Fibroblast of the aortic adventitia (primary cell): ENCODE measurements around the gene SPRR4. TPM values are rescaled to one million over a fixed set of nuclear protein-coding genes. Genes with fewer than 3 reads are reported as not detected.

Experiments
- DNase-seq: peaks from one replicate; pipeline ENCODE4 v3.0.0-alpha.2; 2010; ENCODE audit warnings: low read depth
- H3K4me3 ChIP-seq: 2 replicates; pipeline ENCODE4 v1.5.1; 2011; ENCODE audit warnings: low read depth, mild to moderate bottlenecking, control low read depth, low read length, moderate library complexity
- total RNA-seq: library from RNA; depleted of rRNA; stranded (reverse); fragments of >200 nt; gene quantifications from 2 replicates; pipeline ENCODE4 v1.2.3, GENCODE V29; 2012; ENCODE audit warnings: low replicate concordance
- TF ChIP-seq, protein P1 (sequence below): IDR thresholded peaks from 2 replicates; pipeline ENCODE4 v1.5.1; 2011; ENCODE audit warnings: mild to moderate bottlenecking, low read length, control low read depth, inconsistent platforms; ENCODE audit not compliant: insufficient read depth

Gene SPRR4
- total RNA-seq, 1 donor: not detected

DNA sequence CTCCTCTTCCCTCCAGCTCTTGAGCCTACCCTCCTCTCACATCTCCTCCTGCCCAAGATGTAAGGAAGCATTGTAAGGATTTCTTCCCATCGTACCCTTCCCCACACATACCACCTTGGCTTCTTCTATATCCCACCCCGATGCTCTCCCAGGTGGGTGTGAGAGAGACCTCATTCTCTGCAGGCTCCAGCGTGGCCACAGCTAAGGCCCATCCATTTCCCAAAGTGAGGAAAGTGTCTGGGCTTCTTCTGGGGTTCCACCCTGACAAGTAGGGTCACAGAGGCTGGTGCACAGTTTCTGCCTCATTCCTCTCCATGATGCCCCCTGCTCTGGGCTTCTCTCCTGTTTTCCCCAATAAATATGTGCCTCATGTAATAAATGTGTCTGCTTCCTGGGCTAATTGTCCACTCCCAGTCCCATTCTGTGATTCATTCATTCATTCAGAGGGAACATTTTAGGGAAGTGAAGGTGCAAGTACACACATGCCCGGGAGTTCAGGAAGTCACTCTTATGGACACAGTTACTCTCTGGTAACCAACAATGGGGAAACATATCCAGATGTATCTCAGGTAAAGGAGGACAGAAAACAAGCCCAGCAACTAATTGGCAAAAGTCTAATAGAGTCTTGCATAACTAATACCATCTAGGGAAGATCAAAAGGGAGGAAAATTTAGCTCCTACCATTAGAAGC lies 1.9 kb downstream of the SPRR4 start:
- TF ChIP-seq, protein P1, sequence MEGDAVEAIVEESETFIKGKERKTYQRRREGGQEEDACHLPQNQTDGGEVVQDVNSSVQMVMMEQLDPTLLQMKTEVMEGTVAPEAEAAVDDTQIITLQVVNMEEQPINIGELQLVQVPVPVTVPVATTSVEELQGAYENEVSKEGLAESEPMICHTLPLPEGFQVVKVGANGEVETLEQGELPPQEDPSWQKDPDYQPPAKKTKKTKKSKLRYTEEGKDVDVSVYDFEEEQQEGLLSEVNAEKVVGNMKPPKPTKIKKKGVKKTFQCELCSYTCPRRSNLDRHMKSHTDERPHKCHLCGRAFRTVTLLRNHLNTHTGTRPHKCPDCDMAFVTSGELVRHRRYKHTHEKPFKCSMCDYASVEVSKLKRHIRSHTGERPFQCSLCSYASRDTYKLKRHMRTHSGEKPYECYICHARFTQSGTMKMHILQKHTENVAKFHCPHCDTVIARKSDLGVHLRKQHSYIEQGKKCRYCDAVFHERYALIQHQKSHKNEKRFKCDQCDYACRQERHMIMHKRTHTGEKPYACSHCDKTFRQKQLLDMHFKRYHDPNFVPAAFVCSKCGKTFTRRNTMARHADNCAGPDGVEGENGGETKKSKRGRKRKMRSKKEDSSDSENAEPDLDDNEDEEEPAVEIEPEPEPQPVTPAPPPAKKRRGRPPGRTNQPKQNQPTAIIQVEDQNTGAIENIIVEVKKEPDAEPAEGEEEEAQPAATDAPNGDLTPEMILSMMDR: no peak
- DNase-seq: no peak
- H3K4me3 ChIP-seq: no peak overlapping the region

DNA sequence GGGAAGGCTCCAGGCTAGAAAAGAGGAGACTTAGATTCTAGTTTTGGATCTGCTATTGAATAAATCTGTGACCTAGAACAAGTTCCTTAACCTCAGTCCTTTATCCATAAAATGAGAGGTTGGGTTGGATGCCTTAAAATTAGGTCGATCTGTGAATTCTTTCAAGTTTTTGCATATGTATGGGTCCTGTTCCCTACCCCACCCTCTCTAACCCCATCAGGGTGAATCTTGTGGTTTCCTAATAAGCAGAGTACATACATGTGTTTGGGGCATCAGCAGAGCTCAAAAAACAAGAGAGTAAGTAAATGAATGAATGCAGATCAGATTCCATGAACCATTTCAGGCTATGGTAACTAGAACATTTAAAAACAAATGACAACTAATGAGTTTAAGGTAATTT lies 6.2 kb downstream of the SPRR4 start:
- H3K4me3 ChIP-seq: no peak overlapping the region
- TF ChIP-seq, protein P1: no peak
- no peak for DNase-seq

DNA sequence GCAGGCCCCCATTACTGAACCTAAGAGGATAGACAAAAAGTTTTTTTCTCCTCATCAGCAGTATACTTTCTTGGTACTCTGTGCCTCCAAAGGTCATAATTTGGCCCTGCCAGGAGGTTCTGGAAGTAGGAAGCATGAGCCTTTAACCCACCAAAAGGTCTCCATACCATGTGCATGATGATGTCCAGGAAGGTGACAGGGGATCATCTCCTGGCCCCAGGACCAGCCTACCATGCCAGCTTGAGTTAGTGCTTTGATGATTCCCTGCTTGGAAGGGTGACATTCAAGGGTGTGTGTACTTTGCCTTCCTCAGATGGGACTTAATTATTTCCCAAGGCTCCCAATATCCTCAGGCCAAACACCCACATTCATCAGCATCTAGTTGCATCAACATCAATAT lies 7.2 kb downstream of the SPRR4 start:
- no peak for DNase-seq
- H3K4me3 ChIP-seq: no peak overlapping the region
- TF ChIP-seq, protein P1: no peak

DNA sequence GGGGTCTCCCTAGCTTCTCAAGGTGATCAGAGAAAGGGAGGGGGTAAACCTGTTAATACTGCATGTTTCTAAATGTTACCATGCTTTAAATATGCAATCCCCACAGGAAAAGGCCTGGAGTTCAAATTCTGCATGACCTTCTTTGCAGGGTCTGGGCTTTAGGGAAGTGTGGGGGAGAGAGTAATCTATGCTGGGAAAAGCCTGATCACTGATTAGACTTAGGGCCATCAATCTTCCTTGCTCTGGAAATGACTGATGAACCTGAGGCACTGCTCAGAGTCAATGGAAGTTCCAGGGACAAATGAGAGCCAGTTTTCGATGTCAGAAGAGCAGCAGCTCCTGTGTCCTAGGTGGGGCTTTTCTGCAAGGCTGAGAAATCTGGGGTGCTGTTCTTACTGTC lies 10.2 kb downstream of the SPRR4 start:
- no peak overlapping the region for H3K4me3 ChIP-seq
- DNase-seq: no peak
- TF ChIP-seq, protein P1: no peak

DNA sequence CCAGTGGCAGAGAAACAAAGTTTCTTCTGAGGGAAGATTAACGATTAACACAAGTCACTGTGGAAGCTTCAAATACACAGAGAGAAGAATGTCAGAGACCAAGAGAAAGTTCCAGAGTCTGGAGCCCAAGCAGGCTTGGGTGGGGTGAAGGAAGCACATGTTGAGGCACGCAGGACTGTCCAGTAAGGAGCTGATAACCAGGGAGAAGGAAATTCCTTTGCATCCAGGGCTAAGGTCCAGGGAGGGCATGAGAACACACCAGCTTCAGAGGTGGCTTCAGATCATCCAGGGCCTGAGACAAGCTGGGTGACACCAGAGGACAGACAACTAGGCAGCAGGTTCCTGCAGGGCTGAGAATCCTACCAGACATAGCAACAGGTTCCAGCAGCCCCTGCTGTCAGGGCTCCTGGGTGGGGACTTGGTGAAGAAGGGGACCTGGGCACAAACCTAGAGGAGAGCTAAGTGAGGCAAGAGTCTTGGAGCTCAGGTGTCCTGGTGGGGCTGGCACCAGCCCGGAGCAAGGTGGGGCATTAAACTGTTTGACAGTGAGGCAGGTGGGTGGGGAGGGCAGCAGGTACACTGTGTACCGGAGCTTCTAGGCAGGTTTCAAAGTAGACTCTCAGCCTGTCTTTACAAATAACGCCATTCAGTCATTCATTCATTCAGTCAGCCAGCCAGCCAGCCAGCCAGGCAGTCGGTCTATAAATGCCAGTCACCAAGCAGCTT lies 10.9 kb downstream of the SPRR4 start:
- H3K4me3 ChIP-seq: no peak overlapping the region
- DNase-seq: no peak
- TF ChIP-seq, protein P1: no peak

DNA sequence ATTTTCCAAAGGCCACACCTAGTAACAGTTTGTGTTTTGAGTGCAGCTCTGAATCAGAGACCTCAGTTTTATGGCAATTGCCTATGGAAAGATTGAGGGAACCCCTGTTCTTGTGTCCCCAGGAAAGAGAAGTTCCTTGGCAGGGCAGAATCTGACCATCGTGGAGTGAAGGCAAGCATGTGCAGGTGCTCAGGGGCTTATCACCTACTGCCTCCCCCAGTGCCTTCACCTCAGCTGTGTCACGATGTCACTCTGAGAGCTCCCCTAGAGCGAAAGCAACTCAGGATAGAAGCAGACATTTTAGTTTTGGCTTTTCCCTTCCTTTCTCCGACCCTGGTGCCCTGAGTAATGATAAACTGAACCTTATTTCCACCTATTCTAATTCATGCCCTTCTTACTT lies 11.6 kb downstream of the SPRR4 start:
- no peak overlapping the region for H3K4me3 ChIP-seq

More for the DNA sequence above, 11.6 kb downstream of the SPRR4 start:
- TF ChIP-seq, protein P1: no peak
- no peak for DNase-seq
